Measurements from ENCODE around the gene MARCO. TPM values are rescaled to one million over a fixed set of nuclear protein-coding genes. Genes with fewer than 3 reads are reported as not detected.

The MARCO gene
- total RNA-seq, 1 donor, result not detected

DNA sequence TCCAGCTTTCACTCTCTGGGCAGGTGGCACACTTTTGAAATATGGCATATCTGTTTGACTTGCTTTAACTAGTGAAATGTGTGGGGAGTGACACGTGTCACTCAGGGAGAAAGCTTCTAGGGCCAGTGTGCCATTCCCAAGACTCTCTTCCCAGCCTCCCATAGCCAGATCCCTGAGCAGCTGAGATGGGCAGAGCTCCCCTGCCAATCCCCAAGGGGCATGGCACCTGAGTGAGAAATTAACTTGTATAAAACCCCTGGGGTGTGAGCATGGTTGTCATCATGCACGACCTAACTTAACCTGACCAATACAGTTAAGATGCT, 39.0 kb upstream of the MARCO start:
- H3K27ac ChIP-seq (ENCODE audit: low read depth, low read length), result no peak overlapping the region
- H3K4me3 ChIP-seq (ENCODE audit: insufficient read depth, low read length), result no peak overlapping the region
- no peaks in the 10 kb centered on the region for H3K9me3 ChIP-seq (ENCODE audit: low read depth, low read length)
- H3K79me2 ChIP-seq (ENCODE audit: insufficient read depth, low read length), result no peaks in the 10 kb centered on the region
- no peaks in the 10 kb centered on the region for H3K4me1 ChIP-seq (ENCODE audit: insufficient read depth, low read length)
- TF ChIP-seq, protein P1, sequence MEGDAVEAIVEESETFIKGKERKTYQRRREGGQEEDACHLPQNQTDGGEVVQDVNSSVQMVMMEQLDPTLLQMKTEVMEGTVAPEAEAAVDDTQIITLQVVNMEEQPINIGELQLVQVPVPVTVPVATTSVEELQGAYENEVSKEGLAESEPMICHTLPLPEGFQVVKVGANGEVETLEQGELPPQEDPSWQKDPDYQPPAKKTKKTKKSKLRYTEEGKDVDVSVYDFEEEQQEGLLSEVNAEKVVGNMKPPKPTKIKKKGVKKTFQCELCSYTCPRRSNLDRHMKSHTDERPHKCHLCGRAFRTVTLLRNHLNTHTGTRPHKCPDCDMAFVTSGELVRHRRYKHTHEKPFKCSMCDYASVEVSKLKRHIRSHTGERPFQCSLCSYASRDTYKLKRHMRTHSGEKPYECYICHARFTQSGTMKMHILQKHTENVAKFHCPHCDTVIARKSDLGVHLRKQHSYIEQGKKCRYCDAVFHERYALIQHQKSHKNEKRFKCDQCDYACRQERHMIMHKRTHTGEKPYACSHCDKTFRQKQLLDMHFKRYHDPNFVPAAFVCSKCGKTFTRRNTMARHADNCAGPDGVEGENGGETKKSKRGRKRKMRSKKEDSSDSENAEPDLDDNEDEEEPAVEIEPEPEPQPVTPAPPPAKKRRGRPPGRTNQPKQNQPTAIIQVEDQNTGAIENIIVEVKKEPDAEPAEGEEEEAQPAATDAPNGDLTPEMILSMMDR (IDR thresholded peaks at IDR 0.05; ENCODE audit: extremely low read depth, low read depth, low read length), result no peak
- H4K20me1 ChIP-seq (ENCODE audit: insufficient read depth, low read length), result no peaks in the 10 kb centered on the region
- no peak overlapping the region for H2AFZ ChIP-seq (ENCODE audit: low read length)
- no peaks in the 10 kb centered on the region for H3K27me3 ChIP-seq (ENCODE audit: insufficient read depth, low read length)
- H3K4me2 ChIP-seq (ENCODE audit: insufficient read depth, low read length), result no peak overlapping the region
- no peaks in the 10 kb centered on the region for H3K36me3 ChIP-seq (ENCODE audit: insufficient read depth, low read length)
- no peak for DNase-seq (ENCODE audit: insufficient read length, low spot score, missing footprints)

DNA sequence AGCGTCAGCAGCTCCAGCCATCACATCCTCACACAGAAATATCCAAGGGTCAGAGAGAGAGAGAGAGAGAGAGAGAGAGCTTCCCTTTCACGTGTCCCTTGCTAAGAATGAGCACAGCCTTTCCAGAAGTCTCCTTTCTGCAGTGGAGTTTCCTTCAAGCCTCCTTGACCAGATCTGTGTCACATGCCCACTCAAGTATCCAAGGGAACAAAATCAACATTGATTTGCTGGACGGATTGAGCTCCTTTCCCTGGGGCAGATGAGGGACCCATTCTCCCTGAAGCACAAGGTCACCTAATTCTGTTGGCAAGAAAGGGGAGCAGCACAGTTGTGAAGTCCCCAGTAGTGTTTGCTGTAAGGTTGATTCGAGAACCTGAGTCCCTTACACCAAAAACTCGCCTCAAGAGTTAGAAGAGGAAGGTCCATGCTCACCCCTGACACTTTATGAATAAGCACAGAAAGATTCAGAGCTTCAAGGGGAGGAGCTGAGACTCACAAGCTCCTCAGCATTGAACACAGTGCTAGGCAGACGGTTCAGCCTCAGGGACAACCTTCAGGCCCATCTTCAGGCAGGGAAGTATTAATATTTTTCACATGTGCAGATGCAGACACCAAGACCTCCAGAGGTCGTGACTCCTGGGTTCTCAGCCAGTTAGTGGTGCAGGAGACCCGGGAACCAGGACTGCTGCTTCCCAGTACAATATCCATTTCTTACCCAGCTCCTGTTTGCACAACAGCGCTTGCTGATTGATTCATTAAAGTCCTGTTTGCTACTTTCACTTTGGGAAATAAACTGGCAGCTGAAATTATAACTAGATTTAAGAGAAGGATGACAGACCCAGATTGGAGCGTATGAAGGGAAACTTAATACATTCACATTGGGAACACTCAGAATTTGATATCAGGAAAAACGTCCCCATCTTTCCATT, 38.2 kb upstream of the MARCO start:
- Histone ChIP-seq H4K20me1 (ENCODE audit: insufficient read depth, low read length) (no peaks in the 10 kb centered on the region), H3K4me2 (ENCODE audit: insufficient read depth, low read length) (no peak overlapping the region), H3K27ac (ENCODE audit: low read depth, low read length) (no peak overlapping the region), H3K27me3 (ENCODE audit: insufficient read depth, low read length) (no peaks in the 10 kb centered on the region), H3K36me3 (ENCODE audit: insufficient read depth, low read length) (no peaks in the 10 kb centered on the region), H2AFZ (ENCODE audit: low read length) (no peak overlapping the region), H3K4me3 (ENCODE audit: insufficient read depth, low read length) (no peak overlapping the region), H3K79me2 (ENCODE audit: insufficient read depth, low read length) (no peaks in the 10 kb centered on the region), H3K4me1 (ENCODE audit: insufficient read depth, low read length) (no peaks in the 10 kb centered on the region), H3K9me3 (ENCODE audit: low read depth, low read length) (no peaks in the 10 kb centered on the region)
- TF ChIP-seq, protein P1 (IDR thresholded peaks at IDR 0.05; ENCODE audit: extremely low read depth, low read depth, low read length), result no peak
- no peak for DNase-seq (ENCODE audit: insufficient read length, low spot score, missing footprints)

- H3K4me2 ChIP-seq (ENCODE audit: insufficient read depth, low read length), result no peak overlapping the region
- H3K4me3 ChIP-seq (ENCODE audit: insufficient read depth, low read length), result no peak overlapping the region
- H2AFZ ChIP-seq (ENCODE audit: low read length), result no peak overlapping the region
- no peaks in the 10 kb centered on the region for H3K79me2 ChIP-seq (ENCODE audit: insufficient read depth, low read length)
- H4K20me1 ChIP-seq (ENCODE audit: insufficient read depth, low read length), result no peaks in the 10 kb centered on the region
- no peaks in the 10 kb centered on the region for H3K36me3 ChIP-seq (ENCODE audit: insufficient read depth, low read length)
- H3K27ac ChIP-seq (ENCODE audit: low read depth, low read length), result no peak overlapping the region
- H3K4me1 ChIP-seq (ENCODE audit: insufficient read depth, low read length), result no peaks in the 10 kb centered on the region
- no peak for DNase-seq (ENCODE audit: insufficient read length, low spot score, missing footprints)
- no peaks in the 10 kb centered on the region for H3K27me3 ChIP-seq (ENCODE audit: insufficient read depth, low read length)
- H3K9me3 ChIP-seq (ENCODE audit: low read depth, low read length), result no peaks in the 10 kb centered on the region
- TF ChIP-seq, protein P1 (IDR thresholded peaks at IDR 0.05; ENCODE audit: extremely low read depth, low read depth, low read length), result no peak
Measured at GRCh38 chr2:118905206-118905605, 36.8 kb upstream of the MARCO start.

DNA sequence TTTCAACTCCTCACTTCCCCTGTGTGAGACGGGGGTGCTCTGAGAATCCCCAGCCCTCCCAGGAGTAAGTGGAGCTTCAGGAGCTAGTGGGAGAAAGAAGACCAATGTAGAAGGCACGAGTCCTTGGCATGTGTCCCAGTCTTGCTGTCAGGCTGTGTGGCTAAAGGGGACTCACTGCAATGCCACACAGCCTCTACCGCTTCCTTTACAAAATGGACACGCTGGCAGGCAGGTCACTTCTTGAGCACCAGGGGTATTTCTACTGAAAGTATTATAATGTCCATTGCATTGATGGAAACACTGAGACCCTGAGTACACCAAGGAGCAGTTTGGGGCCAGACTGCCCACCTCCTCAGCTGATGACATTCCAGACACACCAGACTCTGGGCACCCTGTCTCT, 35.8 kb upstream of the MARCO start:
- H3K4me3 ChIP-seq (ENCODE audit: insufficient read depth, low read length), result no peak overlapping the region
- DNase-seq (ENCODE audit: insufficient read length, low spot score, missing footprints), result no peak
- no peak overlapping the region for H3K27ac ChIP-seq (ENCODE audit: low read depth, low read length)
- H4K20me1 ChIP-seq (ENCODE audit: insufficient read depth, low read length), result no peaks in the 10 kb centered on the region
- TF ChIP-seq, protein P1 (IDR thresholded peaks at IDR 0.05; ENCODE audit: extremely low read depth, low read depth, low read length), result no peak
- no peaks in the 10 kb centered on the region for H3K9me3 ChIP-seq (ENCODE audit: low read depth, low read length)
- H3K4me2 ChIP-seq (ENCODE audit: insufficient read depth, low read length), result no peak overlapping the region
- H3K4me1 ChIP-seq (ENCODE audit: insufficient read depth, low read length), result no peaks in the 10 kb centered on the region
- no peaks in the 10 kb centered on the region for H3K79me2 ChIP-seq (ENCODE audit: insufficient read depth, low read length)
- no peak overlapping the region for H2AFZ ChIP-seq (ENCODE audit: low read length)
- H3K27me3 ChIP-seq (ENCODE audit: insufficient read depth, low read length), result no peaks in the 10 kb centered on the region
- H3K36me3 ChIP-seq (ENCODE audit: insufficient read depth, low read length), result no peaks in the 10 kb centered on the region

Measured in osteoblast (primary cell).